HG02885 (cell line): ENCODE results near the gene SINHCAF.

Experiments used
- ATAC-seq: cut with Tn5 transposase; IDR thresholded peaks from one replicate; pipeline ENCODE4 v1.9.1; 2021; ENCODE audit warnings: mild to moderate bottlenecking; ENCODE audit not compliant: unreplicated experiment, poor library complexity

The SINHCAF gene

GRCh38 chr12:31339831-31340622 lies 14.1 kb upstream of the SINHCAF start:
- ATAC-seq, result no peak

GRCh38 chr12:31337952-31338351 lies 12.0 kb upstream of the SINHCAF start:
- ATAC-seq, result no peak

GRCh38 chr12:31331242-31331641 lies 5.3 kb upstream of the SINHCAF start:
- ATAC-seq, result peak; percentile 39

GRCh38 chr12:31326736-31327659 lies 1.0 kb upstream of the SINHCAF start:
- ATAC-seq, result no peak

DNA sequence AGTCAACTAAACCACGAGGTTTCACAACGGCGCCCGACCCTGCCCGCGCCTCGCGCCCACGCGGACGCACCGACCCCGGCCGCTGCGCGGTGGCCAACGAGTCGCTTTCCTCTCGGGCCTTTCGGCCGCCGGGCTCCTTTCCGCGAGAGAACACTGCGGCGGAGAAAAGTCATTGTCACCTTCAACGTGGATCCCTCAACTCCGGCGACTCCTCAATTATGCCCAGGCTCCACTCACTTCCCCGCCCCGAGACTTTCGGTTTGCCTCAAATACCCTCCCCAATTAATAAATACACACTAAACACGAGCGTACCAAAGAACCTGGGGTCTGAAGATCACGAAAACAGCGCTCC lies 450 bp downstream of the SINHCAF start:
- ATAC-seq, result no peak

GRCh38 chr12:31324845-31325523 lies 966 bp downstream of the SINHCAF start:
- ATAC-seq, result no peak

- peak; percentile 34 for ATAC-seq
Observed at GRCh38 chr12:31324116-31324844, 1.7 kb downstream of the SINHCAF start.

GRCh38 chr12:31323391-31324115 lies 2.4 kb downstream of the SINHCAF start:
- peak; percentile 15 for ATAC-seq

- no peak for ATAC-seq
Observed at GRCh38 chr12:31322801-31323207, 3.1 kb downstream of the SINHCAF start.

- no peak for ATAC-seq
Observed at GRCh38 chr12:31321897-31322228, 4.1 kb downstream of the SINHCAF start.

DNA sequence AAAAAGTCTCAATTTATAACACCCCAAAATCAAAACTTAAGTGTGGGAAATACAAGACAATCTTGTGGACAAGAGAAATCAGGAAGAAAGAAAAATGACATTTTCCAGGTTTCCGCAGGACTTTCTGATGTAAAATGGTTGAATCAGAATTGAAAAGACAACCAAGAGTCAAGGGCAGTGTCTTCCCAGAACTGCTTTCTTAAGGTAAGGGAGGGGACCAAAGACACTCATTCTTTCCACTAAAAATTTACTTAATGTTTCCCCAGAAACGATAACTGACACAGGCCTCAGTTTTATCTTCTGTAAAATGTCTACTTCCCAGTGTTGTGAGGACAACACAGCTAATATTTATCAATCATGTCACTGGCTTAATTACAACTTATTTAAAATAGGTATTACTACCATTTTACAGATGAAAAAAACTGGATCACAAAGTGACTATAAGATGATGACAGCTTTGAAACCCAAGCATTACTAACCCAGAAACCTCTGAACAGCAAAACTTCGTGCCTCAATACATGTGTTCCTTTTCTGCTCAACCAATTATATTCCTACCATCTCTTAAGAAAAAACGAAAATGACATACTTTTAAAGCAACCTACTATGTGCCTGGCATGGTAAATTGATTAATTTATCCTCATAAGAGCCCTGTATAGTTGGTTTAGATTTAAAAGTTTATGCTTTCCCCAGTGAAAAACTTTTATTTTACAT lies 4.6 kb downstream of the SINHCAF start:
- no peak for ATAC-seq

DNA sequence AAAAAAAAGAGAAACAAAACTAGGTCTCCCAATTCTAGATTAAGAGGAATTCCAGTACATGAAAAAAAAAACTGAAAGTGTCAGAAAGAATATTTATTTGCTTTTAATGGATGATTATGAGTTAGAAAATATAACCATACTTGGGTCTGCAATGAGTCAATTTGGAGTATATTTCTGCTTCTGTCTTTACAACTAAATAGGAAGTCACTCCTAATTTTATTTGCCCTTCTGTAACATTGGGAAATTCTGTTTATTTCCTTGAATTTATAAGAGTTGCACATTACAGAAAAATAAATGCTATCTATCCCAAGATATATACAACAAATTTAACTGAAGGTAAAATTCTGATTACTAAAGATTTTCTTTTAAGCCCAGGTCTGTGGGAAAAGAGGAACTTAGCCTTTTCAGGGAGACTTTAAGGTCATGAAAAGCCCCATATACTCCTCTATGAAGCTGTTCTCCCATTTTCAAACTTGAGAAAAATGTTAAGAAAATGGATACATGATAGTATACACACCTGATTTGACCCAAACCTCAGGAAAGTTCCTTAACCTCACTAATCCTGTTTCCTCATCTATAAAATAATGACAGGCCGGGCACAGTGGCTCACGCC lies 7.2 kb downstream of the SINHCAF start:
- ATAC-seq, result no peak

GRCh38 chr12:31317471-31318395 lies 8.2 kb downstream of the SINHCAF start:
- ATAC-seq, result no peak

DNA sequence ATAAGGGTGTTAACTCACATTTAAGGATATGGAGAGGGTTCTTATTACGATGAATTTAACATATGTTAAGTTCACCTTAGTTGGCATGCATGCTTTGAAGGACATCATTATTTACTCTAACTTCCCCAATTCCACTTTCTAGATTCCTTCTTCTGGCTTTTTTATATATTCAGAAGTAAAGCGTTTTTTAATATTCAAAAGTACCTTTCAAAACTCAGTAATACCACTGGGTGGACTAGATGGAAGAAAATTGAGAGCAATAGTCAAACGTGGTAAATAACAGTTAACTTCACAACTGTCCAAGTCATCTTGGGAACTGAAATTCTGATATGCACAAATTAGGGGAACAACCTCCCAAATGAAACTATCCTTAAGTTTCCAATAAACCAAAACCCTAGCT lies 9.1 kb downstream of the SINHCAF start:
- ATAC-seq, result no peak

GRCh38 chr12:31315784-31316465 lies 10.0 kb downstream of the SINHCAF start:
- ATAC-seq, result no peak

- no peak for ATAC-seq
Observed at GRCh38 chr12:31315044-31315715, 10.8 kb downstream of the SINHCAF start.

GRCh38 chr12:31312431-31312830 lies 13.5 kb downstream of the SINHCAF start:
- ATAC-seq, result no peak
